Pancreas (tissue), 10 donors: Measurements from ENCODE around the gene RBM20. TPM values are rescaled to one million over a fixed set of nuclear protein-coding genes. Genes with fewer than 3 reads are reported as not detected.
"Not testable (repeated sequence)": the region's sequence is repeated elsewhere in the genome, so short reads cannot be mapped to it uniquely, and the experiment has no call there.

ENCODE experiments used
- ATAC-seq, 4 donors: fragments of 200-7000 bp; cut with Tn5 transposase; one replicate each; pipeline versions ENCODE4 v1.8.0 to v1.9.1; 2020; ENCODE audit warnings: mild to moderate bottlenecking in 4 of 4, moderate library complexity in 4 of 4
- DNase-seq, 6 donors: peaks; one replicate each; pipeline ENCODE4 v3.0.0-alpha.2; 2020
- FAIRE-seq: peaks from 2 replicates; lab custom pipeline; 2012; peaks lifted over from hg19 to GRCh38; lab: Jason Lieb, UNC
- H3K27ac ChIP-seq, 4 donors: fragments of 200-600 bp; sonication (generic); 1 replicate in 3 of 4; 2 replicates in 1 of 4; pipeline versions ENCODE4 v1.5.0 to v1.8.0; 2020
- H3K27me3 ChIP-seq, 4 donors: fragments of 200-600 bp; one replicate each; pipeline ENCODE4 v1.8.0; 2021
- H3K36me3 ChIP-seq, 3 donors: fragments of 200-600 bp; sonication (generic) in 1 of 3; one replicate each; pipeline versions ENCODE4 v1.5.0 to v1.8.0; 2020 to 2021
- H3K4me1 ChIP-seq, 3 donors: fragments of 200-600 bp; one replicate each; pipeline ENCODE4 v1.8.0; 2021
- H3K4me3 ChIP-seq, 4 donors: fragments of 200-600 bp; sonication (generic) in 2 of 4; one replicate each; pipeline versions ENCODE4 v1.5.0 to v1.8.0; 2020 to 2021
- H3K9me3 ChIP-seq, 4 donors: fragments of 200-600 bp; one replicate each; pipeline ENCODE4 v1.8.0; 2021
- WGBS, 2 donors: extraction: QIAGEN DNeasy Blood & Tissue Kit; methylation state at CpG; one replicate each; pipeline ENCODE4 v1.1.7; 2013; 5-methylcytosine and 5-hydroxymethylcytosine counted together
- intact Hi-C, 3 donors: fragments of 100-400 bp; cut with DNase I; formaldehyde crosslinking; loops; one replicate each; pipeline versions ENCODE4 v1.11.1 to v1.14.2; 2022
- polyA plus RNA-seq, 2 donors: library from polyadenylated mRNA; stranded (reverse); fragments of 200-250 nt; gene quantifications; one replicate each; pipeline ENCODE4 v1.2.3, GENCODE V29; 2013
- total RNA-seq, 6 donors: library from RNA; stranded (reverse); fragmentation: NEBNext Ultra II Directional in 4 of 6; extraction: Animal tissue kit (Norgen Biotek cat#: 25700) in 4 of 6; gene quantifications; one replicate each; pipeline versions ENCODE4 v1.2.1 to v1.2.4, GENCODE V29; 2021 to 2023
- TF ChIP-seq, protein P1 (sequence below), 4 donors: fragments of 200-600 bp; sonication (generic) in 3 of 4; IDR thresholded peaks; one replicate each; pipeline versions ENCODE4 v1.5.0 to v1.8.0; 2021; ENCODE audit warnings: antibody characterized with exemption in 4 of 4
- donor health status: healthy with polysubstance abuse.
- donor health status: DM: no; HTN: no; CAD: no; lungs with moderate emphysema.
- donor health status: DM: no; HTN: no; CAD: no.
- donor health status: control.
- donor health status: control.
- donor health status: Bipolar disorder and iron deficiency.
- donor health status: DM: yes; HTN: yes; CAD: no.
- donor health status: DM: no; HTN: no; CAD: no.
- donor health status: DM: no; HTN: no; CAD: no.
- donor health status: DM: yes; HTN: yes; CAD: no.

Gene RBM20
- total and polyA plus RNA-seq, 8 donors: 0.79 to 23.6 (median 3.7) TPM

DNA sequence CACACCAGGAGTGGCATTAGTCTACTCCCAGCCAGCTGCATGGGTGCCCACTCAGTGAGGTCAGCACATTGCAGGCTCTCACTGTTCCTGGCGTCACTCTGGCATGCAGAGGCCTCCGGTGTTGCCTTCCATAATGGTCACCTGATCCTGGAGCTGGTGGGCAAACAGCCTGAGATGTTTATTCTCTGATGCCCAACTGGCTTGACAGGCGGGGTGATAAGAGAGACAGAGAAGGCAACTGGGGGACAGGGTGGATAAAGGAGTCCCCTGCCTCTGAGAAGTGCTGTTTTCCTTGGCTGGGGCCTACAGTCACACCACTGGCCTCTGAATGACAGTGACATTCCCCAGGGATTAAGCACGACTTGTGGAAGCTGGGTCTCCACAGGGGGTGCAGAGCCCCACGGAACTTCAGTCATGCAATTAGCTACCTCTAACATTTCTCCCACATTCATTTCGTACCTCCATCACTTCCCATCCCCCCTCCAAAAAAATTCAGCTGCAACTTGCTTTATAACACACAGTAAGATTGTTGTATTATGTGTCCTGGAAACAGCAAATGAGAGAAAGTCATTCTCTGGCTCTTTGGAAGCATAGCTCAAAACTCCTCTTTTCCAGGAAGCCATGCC is 7.1 kb upstream of the RBM20 start:
- intact Hi-C loops: no loop called here
- H3K27me3 ChIP-seq: peaks cover 0 to 5% (median 0%) of the 10 kb centered on the region in 4 donors
- DNase-seq (no peak), ATAC-seq (no peak), FAIRE-seq (no peak)
- H3K9me3 ChIP-seq: no peaks in the 10 kb centered on the region
- H3K4me3 ChIP-seq: no peak overlapping the region
- no peaks in the 10 kb centered on the region for H3K36me3 ChIP-seq
- 58 to 64% methylated on average over 6 of the region's 6 CpGs for WGBS, 2 donors
- H3K4me1 ChIP-seq: no peaks in the 10 kb centered on the region
- H3K27ac ChIP-seq: no peak overlapping the region
- TF ChIP-seq, protein P1, sequence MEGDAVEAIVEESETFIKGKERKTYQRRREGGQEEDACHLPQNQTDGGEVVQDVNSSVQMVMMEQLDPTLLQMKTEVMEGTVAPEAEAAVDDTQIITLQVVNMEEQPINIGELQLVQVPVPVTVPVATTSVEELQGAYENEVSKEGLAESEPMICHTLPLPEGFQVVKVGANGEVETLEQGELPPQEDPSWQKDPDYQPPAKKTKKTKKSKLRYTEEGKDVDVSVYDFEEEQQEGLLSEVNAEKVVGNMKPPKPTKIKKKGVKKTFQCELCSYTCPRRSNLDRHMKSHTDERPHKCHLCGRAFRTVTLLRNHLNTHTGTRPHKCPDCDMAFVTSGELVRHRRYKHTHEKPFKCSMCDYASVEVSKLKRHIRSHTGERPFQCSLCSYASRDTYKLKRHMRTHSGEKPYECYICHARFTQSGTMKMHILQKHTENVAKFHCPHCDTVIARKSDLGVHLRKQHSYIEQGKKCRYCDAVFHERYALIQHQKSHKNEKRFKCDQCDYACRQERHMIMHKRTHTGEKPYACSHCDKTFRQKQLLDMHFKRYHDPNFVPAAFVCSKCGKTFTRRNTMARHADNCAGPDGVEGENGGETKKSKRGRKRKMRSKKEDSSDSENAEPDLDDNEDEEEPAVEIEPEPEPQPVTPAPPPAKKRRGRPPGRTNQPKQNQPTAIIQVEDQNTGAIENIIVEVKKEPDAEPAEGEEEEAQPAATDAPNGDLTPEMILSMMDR (IDR thresholded peaks at IDR 0.05): no peak

DNA sequence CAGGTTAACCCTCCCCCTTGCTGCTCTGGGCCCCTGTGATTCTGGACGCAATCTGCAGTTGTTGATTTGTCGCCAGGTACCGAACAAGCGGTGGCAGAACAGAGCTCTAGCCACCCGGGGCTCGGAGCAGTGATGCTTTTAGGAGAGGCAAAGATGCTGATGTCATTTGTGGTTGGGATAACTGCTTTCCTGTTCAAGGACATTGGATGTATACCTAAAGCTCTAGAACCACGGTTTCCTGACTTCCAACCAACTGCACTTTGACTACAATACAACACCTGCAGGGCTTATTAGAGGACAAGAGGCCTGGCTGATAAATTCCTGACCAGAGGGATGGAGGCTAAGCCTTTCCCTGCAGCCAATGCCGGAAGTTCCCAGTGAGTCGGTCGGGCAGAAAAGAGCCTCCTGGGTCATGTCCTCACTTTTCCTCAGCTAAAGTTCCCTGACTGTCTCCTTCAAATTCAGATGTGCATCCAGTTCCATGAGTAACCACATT is 6.5 kb upstream of the RBM20 start:
- no peak for ATAC-seq
- H3K27me3 ChIP-seq: peaks cover 0 to 9% (median 0%) of the 10 kb centered on the region in 4 donors
- intact Hi-C loops: no loop called here
- no peak for DNase-seq
- WGBS, 2 donors: 52 to 57% methylated on average over 10 of the region's 10 CpGs
- H3K27ac ChIP-seq: no peak overlapping the region
- no peak overlapping the region for H3K4me3 ChIP-seq
- H3K9me3 ChIP-seq: no peaks in the 10 kb centered on the region
- TF ChIP-seq, protein P1 (IDR thresholded peaks at IDR 0.05): no peak
- no peaks in the 10 kb centered on the region for H3K4me1 ChIP-seq
- H3K36me3 ChIP-seq: no peaks in the 10 kb centered on the region
- FAIRE-seq: no peak

GRCh38 chr10:110638319-110638718 is 5.8 kb upstream of the RBM20 start:
- 73 to 76% methylated on average over 3 of the region's 3 CpGs for WGBS, 2 donors
- FAIRE-seq: no peak

DNA sequence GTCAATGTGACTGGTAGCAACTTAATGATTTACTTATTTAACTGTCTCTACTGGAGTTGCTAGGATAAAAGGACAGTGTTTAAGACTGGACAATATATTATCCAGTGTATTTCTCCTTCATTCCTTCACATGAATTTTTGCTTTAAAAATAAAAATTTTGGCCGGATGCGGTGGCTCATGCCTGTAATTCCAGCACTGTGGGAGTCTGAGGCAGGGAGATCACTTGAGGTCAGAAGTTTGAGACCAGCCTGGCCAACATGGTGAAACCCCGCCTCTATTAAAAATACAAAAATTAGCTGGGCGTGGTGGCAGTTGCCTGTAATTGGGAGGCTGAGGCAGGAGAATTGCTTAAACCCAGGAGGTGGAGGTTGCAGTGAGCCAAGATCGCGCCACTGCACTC is 5.1 kb upstream of the RBM20 start:
- H3K4me1 ChIP-seq, FAIRE-seq, H3K36me3 ChIP-seq, DNase-seq, H3K27ac ChIP-seq, H3K9me3 ChIP-seq, H3K4me3 ChIP-seq, intact Hi-C loops, ATAC-seq: not testable (repeated sequence)
- H3K27me3 ChIP-seq: peaks cover 0 to 16% (median 1%) of the 10 kb centered on the region in 4 donors
- 92% methylated on average over 6 of the region's 6 CpGs for WGBS, 2 donors

More at GRCh38 chr10:110638319-110638718, 5.8 kb upstream of the RBM20 start:
- Histone ChIP-seq H3K4me1 (peaks cover 0 to 2% (median 0%) of the 10 kb centered on the region in 3 donors), H3K4me3 (no peak overlapping the region), H3K9me3 (no peaks in the 10 kb centered on the region), H3K27ac (no peak overlapping the region), H3K27me3 (peaks cover 0 to 16% (median 0%) of the 10 kb centered on the region in 4 donors), H3K36me3 (no peaks in the 10 kb centered on the region)
- intact Hi-C loops: no loop called here
- no peak for DNase-seq
- TF ChIP-seq, protein P1 (IDR thresholded peaks at IDR 0.05): no peak
- no peak for ATAC-seq

DNA sequence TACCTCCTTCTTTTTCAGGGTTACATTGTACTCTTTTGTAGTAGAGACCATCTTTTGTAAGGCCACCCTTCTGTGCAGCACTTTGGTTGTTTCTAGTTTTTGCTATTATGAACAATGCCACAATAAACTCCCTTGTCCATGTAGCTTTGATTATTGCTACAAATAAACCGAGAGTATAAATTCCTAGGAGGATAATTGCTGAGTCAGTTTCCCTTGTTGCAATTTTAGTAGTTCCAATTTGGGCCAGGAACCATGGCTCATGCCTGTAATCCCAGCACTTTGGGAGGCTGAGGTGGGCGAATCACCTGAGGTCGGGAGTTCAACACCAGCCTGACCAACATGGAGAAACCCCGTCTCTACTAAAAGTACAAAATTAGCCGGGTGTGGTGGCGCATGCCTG is 4.3 kb upstream of the RBM20 start:
- DNase-seq, H3K4me1 ChIP-seq, intact Hi-C loops, H3K9me3 ChIP-seq, ATAC-seq, FAIRE-seq, H3K36me3 ChIP-seq, H3K4me3 ChIP-seq, H3K27ac ChIP-seq: not testable (repeated sequence)
- peaks cover 0 to 20% (median 4%) of the 10 kb centered on the region in 4 donors for H3K27me3 ChIP-seq
- 66 to 84% methylated on average over 5 to 6 of the region's 6 CpGs for WGBS, 2 donors

DNA sequence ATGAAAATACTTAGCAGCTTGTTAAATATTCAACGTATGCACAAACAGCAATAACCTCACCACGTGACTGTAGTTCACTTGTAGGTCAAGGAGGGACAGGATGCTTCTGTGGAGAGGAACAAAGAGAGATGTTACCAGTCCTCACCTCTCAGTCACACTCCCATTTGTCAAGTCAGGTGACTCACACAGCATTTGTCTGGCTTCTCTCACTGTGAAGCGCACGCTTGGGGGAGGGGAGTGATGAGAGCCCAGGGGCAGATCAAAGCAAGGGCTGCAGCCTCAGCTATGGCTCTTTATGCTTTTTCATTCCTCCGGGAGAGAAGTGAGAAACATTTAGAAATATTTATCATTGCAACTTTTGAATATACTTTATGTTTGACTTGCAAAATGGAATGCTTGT is 2.9 kb upstream of the RBM20 start:
- ATAC-seq (no peak), FAIRE-seq (no peak), DNase-seq (no peak)
- TF ChIP-seq, protein P1 (IDR thresholded peaks at IDR 0.05): no peak
- Histone ChIP-seq H3K4me3 (no peak overlapping the region), H3K36me3 (no peaks in the 10 kb centered on the region), H3K9me3 (no peaks in the 10 kb centered on the region), H3K4me1 (peaks cover 0 to 8% (median 4%) of the 10 kb centered on the region in 3 donors), H3K27me3 (peaks cover 0 to 34% (median 10%) of the 10 kb centered on the region in 4 donors), H3K27ac (no peak overlapping the region)
- 23 to 33% methylated on average over 5 of the region's 5 CpGs for WGBS, 2 donors
- intact Hi-C loops: no loop called here
